Cardiac muscle cell (in vitro differentiated cells and primary cell): Measurements from ENCODE around the gene TNFRSF1B. TPM values are rescaled to one million over a fixed set of nuclear protein-coding genes. Genes with fewer than 3 reads are reported as not detected.

ENCODE experiments used
- DNase-seq, 2 donors: peaks; one replicate each; pipeline versions ENCODE4 v3.0.0 to v3.0.0-alpha.2; 2010 to 2017; ENCODE audit warnings: low read depth in 1 of 2, low spot score in 1 of 2
- H3K27ac ChIP-seq: fragments of 200-600 bp; sonication (generic); 2 replicates; pipeline ENCODE4 v1.5.1; 2016
- H3K27me3 ChIP-seq: fragments of 200-600 bp; sonication (generic); 2 replicates; pipeline ENCODE4 v1.6.0; 2016; ENCODE audit warnings: control low read depth
- H3K36me3 ChIP-seq: fragments of 200-600 bp; sonication (generic); 2 replicates; pipeline ENCODE4 v1.5.1; 2016; ENCODE audit warnings: control low read depth
- H3K4me1 ChIP-seq: fragments of 200-600 bp; sonication (generic); 2 replicates; pipeline ENCODE4 v1.8.1; 2017; ENCODE audit warnings: low read depth, mild to moderate bottlenecking, mixed run types
- H3K4me3 ChIP-seq: fragments of 200-600 bp; sonication (generic); 2 replicates; pipeline ENCODE4 v1.5.1; 2016; ENCODE audit warnings: mild to moderate bottlenecking
- H3K9me3 ChIP-seq: fragments of 200-600 bp; sonication (generic); 2 replicates; pipeline ENCODE4 v1.5.1; 2017; ENCODE audit warnings: low read depth, mild to moderate bottlenecking, control low read depth
- polyA plus RNA-seq: library from polyadenylated mRNA; unstranded; fragments of >200 nt; fragmentation: Nextera tagmentation; extraction: Ambion mirVana; gene quantifications from 2 replicates; pipeline ENCODE4 v1.2.1, GENCODE V29; 2016
- total RNA-seq: library from RNA; depleted of rRNA; stranded (reverse); fragments of >200 nt; gene quantifications from 2 replicates; pipeline ENCODE4 v1.2.3, GENCODE V29; 2016
- TF ChIP-seq, protein P1 (sequence below): IDR thresholded peaks from 2 replicates; pipeline ENCODE4 v1.5.1; 2012; ENCODE audit warnings: low read depth, mild to moderate bottlenecking, low read length

TNFRSF1B gene
- total and polyA plus RNA-seq, 2 experiments from 2014 or later = 0.27 TPM; not detected in 1

GRCh38 chr1:12168451-12169160 is 1.8 kb downstream of the TNFRSF1B start:
- Histone ChIP-seq H3K36me3 (no peaks in the 10 kb centered on the region), H3K27me3 (peaks cover 37% of the 10 kb centered on the region), H3K4me3 (no peak overlapping the region), H3K4me1 (no peaks in the 10 kb centered on the region), H3K27ac (no peak overlapping the region), H3K9me3 (no peaks in the 10 kb centered on the region)
- DNase-seq = no peak
- TF ChIP-seq, protein P1, sequence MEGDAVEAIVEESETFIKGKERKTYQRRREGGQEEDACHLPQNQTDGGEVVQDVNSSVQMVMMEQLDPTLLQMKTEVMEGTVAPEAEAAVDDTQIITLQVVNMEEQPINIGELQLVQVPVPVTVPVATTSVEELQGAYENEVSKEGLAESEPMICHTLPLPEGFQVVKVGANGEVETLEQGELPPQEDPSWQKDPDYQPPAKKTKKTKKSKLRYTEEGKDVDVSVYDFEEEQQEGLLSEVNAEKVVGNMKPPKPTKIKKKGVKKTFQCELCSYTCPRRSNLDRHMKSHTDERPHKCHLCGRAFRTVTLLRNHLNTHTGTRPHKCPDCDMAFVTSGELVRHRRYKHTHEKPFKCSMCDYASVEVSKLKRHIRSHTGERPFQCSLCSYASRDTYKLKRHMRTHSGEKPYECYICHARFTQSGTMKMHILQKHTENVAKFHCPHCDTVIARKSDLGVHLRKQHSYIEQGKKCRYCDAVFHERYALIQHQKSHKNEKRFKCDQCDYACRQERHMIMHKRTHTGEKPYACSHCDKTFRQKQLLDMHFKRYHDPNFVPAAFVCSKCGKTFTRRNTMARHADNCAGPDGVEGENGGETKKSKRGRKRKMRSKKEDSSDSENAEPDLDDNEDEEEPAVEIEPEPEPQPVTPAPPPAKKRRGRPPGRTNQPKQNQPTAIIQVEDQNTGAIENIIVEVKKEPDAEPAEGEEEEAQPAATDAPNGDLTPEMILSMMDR = no peak

DNA sequence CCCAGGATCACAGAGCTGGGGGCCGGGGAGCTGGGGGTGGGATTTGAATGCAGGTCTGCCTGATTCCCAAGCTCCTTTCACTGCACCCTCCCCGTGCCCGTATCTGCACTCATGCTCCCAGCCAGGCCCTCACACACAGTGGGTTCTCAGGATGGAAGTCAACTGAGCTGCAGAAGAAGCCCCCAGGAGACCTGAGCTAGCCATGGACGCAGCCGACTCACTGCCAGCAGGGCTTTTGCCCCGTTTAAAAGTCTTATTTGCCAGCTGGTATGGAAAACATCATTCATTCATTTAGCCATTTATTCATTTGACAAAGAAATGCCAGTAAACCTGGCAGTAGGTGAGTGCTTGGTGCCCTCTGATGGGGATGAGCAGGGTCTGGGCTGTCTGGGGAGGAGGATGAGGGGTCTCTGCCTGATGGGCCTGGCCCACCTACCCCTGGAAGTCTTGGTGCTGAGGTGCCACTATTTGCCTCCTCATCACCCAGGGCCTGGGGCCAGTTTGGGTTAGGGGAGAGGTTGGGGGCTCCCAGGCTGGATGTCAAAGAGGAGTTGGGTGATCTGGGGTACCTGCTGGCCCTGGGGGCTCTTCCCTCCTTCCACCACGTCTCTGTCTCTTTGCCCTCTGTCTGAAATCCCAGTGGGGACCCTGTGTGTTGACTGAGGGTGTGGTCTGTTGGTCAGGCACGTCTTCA is 2.8 kb downstream of the TNFRSF1B start:
- no peak for DNase-seq
- no peak overlapping the region for H3K4me3 ChIP-seq

DNA sequence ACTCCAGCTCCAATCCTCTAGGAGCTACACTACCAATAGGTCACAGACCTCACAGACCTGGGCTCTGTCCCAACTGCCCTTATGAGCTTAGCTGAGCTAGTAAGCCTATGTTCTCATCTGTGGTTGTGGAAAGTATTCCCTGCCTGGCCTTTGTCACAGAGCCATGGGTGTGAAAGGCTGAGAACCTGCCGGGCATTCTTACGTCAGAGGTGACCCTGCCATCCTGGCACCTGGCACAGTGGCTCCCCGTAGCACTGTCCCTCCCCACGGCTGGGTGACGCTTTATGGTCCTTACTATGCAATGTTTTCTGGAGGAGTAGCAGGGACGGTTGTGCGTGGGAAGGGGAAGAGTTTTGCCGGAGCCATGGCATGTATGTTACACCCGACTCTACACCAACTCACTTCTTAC is 3.5 kb downstream of the TNFRSF1B start:
- Histone ChIP-seq H3K36me3 (no peaks in the 10 kb centered on the region), H3K27ac (no peak overlapping the region), H3K4me3 (no peak overlapping the region), H3K9me3 (no peaks in the 10 kb centered on the region), H3K4me1 (no peaks in the 10 kb centered on the region), H3K27me3 (peaks cover 37% of the 10 kb centered on the region)
- TF ChIP-seq, protein P1 = no peak
- no peak for DNase-seq

More for the DNA sequence above, 2.8 kb downstream of the TNFRSF1B start:
- TF ChIP-seq, protein P1 = no peak
- Histone ChIP-seq H3K27me3 (peaks cover 37% of the 10 kb centered on the region), H3K9me3 (no peaks in the 10 kb centered on the region), H3K36me3 (no peaks in the 10 kb centered on the region), H3K4me1 (no peaks in the 10 kb centered on the region), H3K27ac (no peak overlapping the region)

- TF ChIP-seq, protein P1 = no peak
- Histone ChIP-seq H3K27ac (no peak overlapping the region), H3K27me3 (peaks cover 32% of the 10 kb centered on the region), H3K36me3 (no peaks in the 10 kb centered on the region), H3K4me1 (no peaks in the 10 kb centered on the region), H3K9me3 (no peaks in the 10 kb centered on the region), H3K4me3 (no peak overlapping the region)
- no peak for DNase-seq
Observed at GRCh38 chr1:12171206-12172041, 4.6 kb downstream of the TNFRSF1B start.

- peaks cover 24% of the 10 kb centered on the region for H3K27me3 ChIP-seq
- TF ChIP-seq, protein P1 = no peak
- no peaks in the 10 kb centered on the region for H3K36me3 ChIP-seq
- H3K4me3 ChIP-seq = no peak overlapping the region
- DNase-seq = no peak
- no peaks in the 10 kb centered on the region for H3K9me3 ChIP-seq
- H3K27ac ChIP-seq = no peak overlapping the region
- no peaks in the 10 kb centered on the region for H3K4me1 ChIP-seq
Observed at GRCh38 chr1:12172042-12172851, 5.5 kb downstream of the TNFRSF1B start.
